Activated CD4-positive, alpha-beta memory T cell treated with anti-CD3 and anti-CD28 coated beads for 36 hours (primary cell): ENCODE results near the gene TLN1. TPM values are rescaled to one million over a fixed set of nuclear protein-coding genes. Genes with fewer than 3 reads are reported as not detected.

Source experiments
- CTCF ChIA-PET: fragments of 350-600 bp; sonication (Branson Sonifier 250); formaldehyde crosslinking; loops from one replicate; lab custom pipeline; 2021; ENCODE audit warnings: antibody characterized with exemption, inconsistent platforms; lab: Charles Lee
- POLR2A ChIA-PET: fragments of 350-600 bp; sonication (Branson Sonifier 250); formaldehyde crosslinking; loops from one replicate; lab custom pipeline; 2021; ENCODE audit warnings: antibody characterized with exemption; lab: Charles Lee
- DNase-seq: peaks from one replicate; pipeline ENCODE4 v3.0.0-alpha.2; 2020
- H3K27ac Mint-ChIP-seq: one replicate; pipeline ENCODE4 v1.8.0; 2021; ENCODE audit warnings: mixed read lengths
- H3K27me3 Mint-ChIP-seq: one replicate; pipeline ENCODE4 v1.8.0; 2021; ENCODE audit warnings: mixed read lengths
- H3K36me3 Mint-ChIP-seq: one replicate; pipeline ENCODE4 v1.8.0; 2021; ENCODE audit warnings: mixed read lengths
- H3K4me1 Mint-ChIP-seq: one replicate; pipeline ENCODE4 v1.8.0; 2021; ENCODE audit warnings: low read depth, mixed read lengths
- H3K4me3 Mint-ChIP-seq: one replicate; pipeline ENCODE4 v1.8.0; 2021; ENCODE audit warnings: mild to moderate bottlenecking, mixed read lengths
- H3K9me3 Mint-ChIP-seq: one replicate; pipeline ENCODE4 v1.8.0; 2021; ENCODE audit warnings: mixed read lengths
- intact Hi-C: fragments of 100-400 bp; cut with micrococcal nuclease; formaldehyde crosslinking; loops from one replicate; pipeline ENCODE4 v1.15.1; 2023
- total RNA-seq, 2 experiments: library from RNA; stranded (reverse); gene quantifications; one replicate each; pipeline ENCODE4 v1.2.3, GENCODE V29; 2021

The TLN1 gene
- total RNA-seq, 2 experiments from 2014 or later: 285 to 287 TPM

- no peaks in the 10 kb centered on the region for H3K27me3 Mint-ChIP-seq
- intact Hi-C loops: no loop called here
- DNase-seq: peak; percentile 56
- H3K27ac Mint-ChIP-seq: no peak overlapping the region
- CTCF ChIA-PET: interaction anchor here (1.4 to 5.2 kb wide), 5 partner anchors 32 to 79 kb away, joined by 3 to 21 read pairs (median 7); partner anchors contain the start of genes CCDC107 and RMRP
- H3K36me3 Mint-ChIP-seq: no peaks in the 10 kb centered on the region
- H3K4me3 Mint-ChIP-seq: peak overlapping the region; percentile 75
- peaks cover 21% of the 10 kb centered on the region for H3K4me1 Mint-ChIP-seq
- POLR2A ChIA-PET: interaction anchor here (1.2 to 1.5 kb wide), 4 partner anchors 33 to 44 kb away, joined by 4 to 8 read pairs (median 4); partner anchors contain the start of genes CCDC107 and RMRP
- no peaks in the 10 kb centered on the region for H3K9me3 Mint-ChIP-seq
Measured at GRCh38 chr9:35690614-35691333, 41.2 kb downstream of the TLN1 start.

GRCh38 chr9:35690294-35690613, 41.7 kb downstream of the TLN1 start:
- DNase-seq: no peak
- H3K4me1 Mint-ChIP-seq: peaks cover 21% of the 10 kb centered on the region
- H3K27ac Mint-ChIP-seq: no peak overlapping the region
- H3K27me3 Mint-ChIP-seq: no peaks in the 10 kb centered on the region
- ChIA-PET CTCF (interaction anchor here (1.5 to 5.2 kb wide), 4 partner anchors 32 to 79 kb away, joined by 4 to 21 read pairs (median 14); partner anchors contain the start of genes CCDC107 and RMRP), POLR2A (interaction anchor here (1.2 to 1.5 kb wide), 3 partner anchors 32 to 44 kb away, joined by 4 to 8 read pairs (median 4); partner anchors contain the start of genes CCDC107 and RMRP)
- intact Hi-C loops: no loop called here
- no peaks in the 10 kb centered on the region for H3K9me3 Mint-ChIP-seq
- no peaks in the 10 kb centered on the region for H3K36me3 Mint-ChIP-seq
- H3K4me3 Mint-ChIP-seq: peak overlapping the region; percentile 75

GRCh38 chr9:35689542-35690293, 42.3 kb downstream of the TLN1 start, which contains the start of gene TPM2:
Gene TPM2 (minus strand): TSS chr9:35689925. CDS start chr9:35689817, 108 bp downstream.
- peaks cover 21% of the 10 kb centered on the region for H3K4me1 Mint-ChIP-seq
- H3K4me3 Mint-ChIP-seq: peak within 1 kb of the TSS; percentile 75
- no peaks in the 10 kb centered on the region for H3K27me3 Mint-ChIP-seq
- intact Hi-C loops: loop anchor here (2.0 to 5.0 kb wide), 3 partner anchors 25 to 813 kb away; partner anchors contain the start of gene ARHGEF39
- peak within 1 kb of the TSS; percentile 45 for H3K27ac Mint-ChIP-seq
- CTCF ChIA-PET: interaction anchor here (1.5 to 5.2 kb wide), 5 partner anchors 25 to 78 kb away, joined by 4 to 21 read pairs (median 7); partner anchors contain the start of genes ARHGEF39, CCDC107 and RMRP
- POLR2A ChIA-PET: interaction anchor here (1.2 to 1.8 kb wide), 4 partner anchors 32 to 43 kb away, joined by 4 to 8 read pairs (median 5); partner anchors contain the start of genes CCDC107, CREB3, RMRP and TLN1
- no peaks in the 10 kb centered on the region for H3K9me3 Mint-ChIP-seq
- DNase-seq: no peak
- H3K36me3 Mint-ChIP-seq: no peaks in the 10 kb centered on the region

- intact Hi-C loops: loop anchor here (2.0 to 5.0 kb wide), 3 partner anchors 24 to 813 kb away; partner anchors contain the start of gene ARHGEF39
- ChIA-PET CTCF (interaction anchor here (0.6 to 5.2 kb wide), 13 partner anchors 8 to 77 kb away, joined by 3 to 28 read pairs (median 4); partner anchors contain the start of genes ARHGEF39, CCDC107, RMRP and TLN1), POLR2A (interaction anchor here (1.5 to 1.8 kb wide), 2 partner anchors 42 to 43 kb away, joined by 4 to 6 read pairs; partner anchors contain the start of genes CREB3 and TLN1)
- Mint-ChIP-seq H3K9me3 (no peaks in the 10 kb centered on the region), H3K36me3 (no peaks in the 10 kb centered on the region), H3K4me3 (peak overlapping the region; percentile 4), H3K27ac (peak overlapping the region; percentile 45), H3K27me3 (no peaks in the 10 kb centered on the region), H3K4me1 (peaks cover 21% of the 10 kb centered on the region)
- DNase-seq: no peak
Measured at GRCh38 chr9:35688558-35689541, 43.1 kb downstream of the TLN1 start.

- DNase-seq: no peak
- ChIA-PET CTCF (interaction anchor here (0.6 to 5.2 kb wide), 13 partner anchors 9 to 76 kb away, joined by 3 to 28 read pairs (median 4); partner anchors contain the start of genes ARHGEF39, CCDC107, RMRP and TLN1), POLR2A (interaction anchor here (1.8 kb wide), 1 partner anchor 44 kb away, joined by 6 read pairs; the partner anchor contains the start of genes CREB3 and TLN1)
- H3K27ac Mint-ChIP-seq: peak overlapping the region; percentile 20
- H3K4me1 Mint-ChIP-seq: peaks cover 21% of the 10 kb centered on the region
- no peaks in the 10 kb centered on the region for H3K9me3 Mint-ChIP-seq
- H3K4me3 Mint-ChIP-seq: no peak overlapping the region
- intact Hi-C loops: loop anchor here (2.0 to 5.0 kb wide), 3 partner anchors 23 to 814 kb away; partner anchors contain the start of gene ARHGEF39
- no peaks in the 10 kb centered on the region for H3K36me3 Mint-ChIP-seq
- no peaks in the 10 kb centered on the region for H3K27me3 Mint-ChIP-seq
Measured at GRCh38 chr9:35687972-35688557, 43.9 kb downstream of the TLN1 start.

GRCh38 chr9:35687306-35687705, 44.7 kb downstream of the TLN1 start:
- no peak overlapping the region for H3K27ac Mint-ChIP-seq
- no peak for DNase-seq
- no peaks in the 10 kb centered on the region for H3K36me3 Mint-ChIP-seq
- H3K4me1 Mint-ChIP-seq: peaks cover 21% of the 10 kb centered on the region
- ChIA-PET CTCF (interaction anchor here (1.4 to 5.2 kb wide), 5 partner anchors 10 to 76 kb away, joined by 4 to 28 read pairs (median 20); partner anchors contain the start of genes CCDC107 and RMRP), POLR2A (no interaction called here)
- H3K4me3 Mint-ChIP-seq: no peak overlapping the region
- intact Hi-C loops: loop anchor here (5.0 kb wide), 1 partner anchor 815 kb away; no protein-coding TSS in a partner anchor
- H3K27me3 Mint-ChIP-seq: no peaks in the 10 kb centered on the region
- no peaks in the 10 kb centered on the region for H3K9me3 Mint-ChIP-seq

- no peaks in the 10 kb centered on the region for H3K9me3 Mint-ChIP-seq
- ChIA-PET CTCF (interaction anchor here (1.2 to 4.7 kb wide), 3 partner anchors 8 to 75 kb away, joined by 3 to 26 read pairs (median 8); no protein-coding TSS in a partner anchor), POLR2A (no interaction called here)
- intact Hi-C loops: loop anchor here (5.0 kb wide), 1 partner anchor 816 kb away; no protein-coding TSS in a partner anchor
- DNase-seq: no peak
- H3K36me3 Mint-ChIP-seq: no peaks in the 10 kb centered on the region
- no peak overlapping the region for H3K4me3 Mint-ChIP-seq
- no peak overlapping the region for H3K27ac Mint-ChIP-seq
- peaks cover 21% of the 10 kb centered on the region for H3K4me1 Mint-ChIP-seq
- no peaks in the 10 kb centered on the region for H3K27me3 Mint-ChIP-seq
Measured at GRCh38 chr9:35686222-35687203, 45.5 kb downstream of the TLN1 start.

GRCh38 chr9:35685506-35685905, 46.5 kb downstream of the TLN1 start:
- intact Hi-C loops: loop anchor here (5.0 kb wide), 1 partner anchor 817 kb away; no protein-coding TSS in a partner anchor
- CTCF ChIA-PET: interaction anchor here (1.2 to 4.7 kb wide), 2 partner anchors 9 to 11 kb away, joined by 3 to 26 read pairs; no protein-coding TSS in a partner anchor
- DNase-seq: no peak
- POLR2A ChIA-PET: no interaction called here
- Mint-ChIP-seq H3K4me3 (no peak overlapping the region), H3K4me1 (peaks cover 16% of the 10 kb centered on the region), H3K36me3 (no peaks in the 10 kb centered on the region), H3K27ac (no peak overlapping the region), H3K9me3 (no peaks in the 10 kb centered on the region), H3K27me3 (no peaks in the 10 kb centered on the region)

- Mint-ChIP-seq H3K4me3 (no peak overlapping the region), H3K27me3 (no peaks in the 10 kb centered on the region), H3K27ac (no peak overlapping the region), H3K4me1 (peaks cover 16% of the 10 kb centered on the region), H3K9me3 (no peaks in the 10 kb centered on the region), H3K36me3 (no peaks in the 10 kb centered on the region)
- DNase-seq: no peak
- CTCF ChIA-PET: interaction anchor here (4.7 kb wide), 1 partner anchor 12 kb away, joined by 26 read pairs; no protein-coding TSS in a partner anchor
- intact Hi-C loops: loop anchor here (5.0 kb wide), 1 partner anchor 817 kb away; no protein-coding TSS in a partner anchor
- POLR2A ChIA-PET: no interaction called here
Measured at GRCh38 chr9:35684921-35685320, 47.1 kb downstream of the TLN1 start.
